ENCODE measurements around the gene SESTD1. TPM values are rescaled to one million over a fixed set of nuclear protein-coding genes. Genes with fewer than 3 reads are reported as not detected.

The SESTD1 gene
- total and polyA plus RNA-seq, 2 experiments from 2014 or later: 12.6 to 21.6 TPM

DNA sequence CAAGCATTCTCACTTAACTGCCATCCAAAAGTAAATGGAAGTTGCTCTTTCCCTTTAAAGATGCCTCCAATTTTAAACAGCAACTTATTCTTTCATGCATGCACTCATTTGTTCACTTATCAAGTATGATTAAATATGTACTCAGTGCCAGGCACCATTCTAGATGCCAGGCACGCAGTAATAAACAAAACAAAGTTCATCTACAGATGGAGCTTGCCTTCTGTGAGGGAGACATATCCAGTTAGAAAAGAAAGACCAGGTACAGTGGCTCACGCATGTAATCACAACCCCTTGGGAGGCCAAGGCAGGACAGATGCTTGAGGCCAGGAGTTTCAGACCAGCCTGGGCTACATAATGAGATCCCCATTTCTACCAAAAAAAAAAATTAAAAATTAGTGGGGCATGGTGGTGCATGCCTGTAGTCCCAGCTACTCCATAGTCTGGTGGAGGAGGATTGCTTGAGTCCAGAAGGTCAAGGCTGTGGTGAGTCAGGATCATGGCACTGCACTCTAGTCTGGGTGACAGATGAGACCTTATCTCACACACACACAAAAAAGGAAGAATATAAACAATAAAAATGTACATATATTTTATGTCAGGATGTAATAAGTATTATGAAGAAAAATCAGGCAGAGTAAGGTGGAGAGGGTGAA, 195.5 kb downstream of the SESTD1 start:
- H2AFZ ChIP-seq: no peak overlapping the region
- TF ChIP-seq, protein P1, sequence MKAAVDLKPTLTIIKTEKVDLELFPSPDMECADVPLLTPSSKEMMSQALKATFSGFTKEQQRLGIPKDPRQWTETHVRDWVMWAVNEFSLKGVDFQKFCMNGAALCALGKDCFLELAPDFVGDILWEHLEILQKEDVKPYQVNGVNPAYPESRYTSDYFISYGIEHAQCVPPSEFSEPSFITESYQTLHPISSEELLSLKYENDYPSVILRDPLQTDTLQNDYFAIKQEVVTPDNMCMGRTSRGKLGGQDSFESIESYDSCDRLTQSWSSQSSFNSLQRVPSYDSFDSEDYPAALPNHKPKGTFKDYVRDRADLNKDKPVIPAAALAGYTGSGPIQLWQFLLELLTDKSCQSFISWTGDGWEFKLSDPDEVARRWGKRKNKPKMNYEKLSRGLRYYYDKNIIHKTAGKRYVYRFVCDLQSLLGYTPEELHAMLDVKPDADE (IDR thresholded peaks at IDR 0.05): no peak
- TF ChIP-seq CREB1 (CRISPR knock-in tag; IDR thresholded peaks at IDR 0.05; ENCODE audit: low read depth) (no peak), ZNF331 (CRISPR knock-in tag; IDR thresholded peaks at IDR 0.05; ENCODE audit: low read depth) (no peak), STAT1 (IDR thresholded peaks at IDR 0.05; ENCODE audit: unreplicated experiment) (no peak), JUNB (IDR thresholded peaks at IDR 0.05; ENCODE audit: unreplicated experiment) (no peak), EZH2phosphoT487 (IDR thresholded peaks at IDR 0.05; ENCODE audit: unreplicated experiment) (no peak), POLR2AphosphoS5 (IDR thresholded peaks at IDR 0.05; ENCODE audit: low read depth) (no peak), ZNF462 (CRISPR knock-in tag; IDR thresholded peaks at IDR 0.05) (no peak), ZNF114 (CRISPR knock-in tag; IDR thresholded peaks at IDR 0.05) (no peak), NANOG (IDR thresholded peaks at IDR 0.05; ENCODE audit: borderline replicate concordance) (no peak), EZH2 (IDR thresholded peaks at IDR 0.05; ENCODE audit: low read depth, unreplicated experiment) (no peak)
- TF ChIP-seq, protein P2, sequence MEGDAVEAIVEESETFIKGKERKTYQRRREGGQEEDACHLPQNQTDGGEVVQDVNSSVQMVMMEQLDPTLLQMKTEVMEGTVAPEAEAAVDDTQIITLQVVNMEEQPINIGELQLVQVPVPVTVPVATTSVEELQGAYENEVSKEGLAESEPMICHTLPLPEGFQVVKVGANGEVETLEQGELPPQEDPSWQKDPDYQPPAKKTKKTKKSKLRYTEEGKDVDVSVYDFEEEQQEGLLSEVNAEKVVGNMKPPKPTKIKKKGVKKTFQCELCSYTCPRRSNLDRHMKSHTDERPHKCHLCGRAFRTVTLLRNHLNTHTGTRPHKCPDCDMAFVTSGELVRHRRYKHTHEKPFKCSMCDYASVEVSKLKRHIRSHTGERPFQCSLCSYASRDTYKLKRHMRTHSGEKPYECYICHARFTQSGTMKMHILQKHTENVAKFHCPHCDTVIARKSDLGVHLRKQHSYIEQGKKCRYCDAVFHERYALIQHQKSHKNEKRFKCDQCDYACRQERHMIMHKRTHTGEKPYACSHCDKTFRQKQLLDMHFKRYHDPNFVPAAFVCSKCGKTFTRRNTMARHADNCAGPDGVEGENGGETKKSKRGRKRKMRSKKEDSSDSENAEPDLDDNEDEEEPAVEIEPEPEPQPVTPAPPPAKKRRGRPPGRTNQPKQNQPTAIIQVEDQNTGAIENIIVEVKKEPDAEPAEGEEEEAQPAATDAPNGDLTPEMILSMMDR (conservative IDR thresholded peaks at IDR 0.05; ENCODE audit: low read depth in 2 of 2): no peak
- TF ChIP-seq, protein P3, sequence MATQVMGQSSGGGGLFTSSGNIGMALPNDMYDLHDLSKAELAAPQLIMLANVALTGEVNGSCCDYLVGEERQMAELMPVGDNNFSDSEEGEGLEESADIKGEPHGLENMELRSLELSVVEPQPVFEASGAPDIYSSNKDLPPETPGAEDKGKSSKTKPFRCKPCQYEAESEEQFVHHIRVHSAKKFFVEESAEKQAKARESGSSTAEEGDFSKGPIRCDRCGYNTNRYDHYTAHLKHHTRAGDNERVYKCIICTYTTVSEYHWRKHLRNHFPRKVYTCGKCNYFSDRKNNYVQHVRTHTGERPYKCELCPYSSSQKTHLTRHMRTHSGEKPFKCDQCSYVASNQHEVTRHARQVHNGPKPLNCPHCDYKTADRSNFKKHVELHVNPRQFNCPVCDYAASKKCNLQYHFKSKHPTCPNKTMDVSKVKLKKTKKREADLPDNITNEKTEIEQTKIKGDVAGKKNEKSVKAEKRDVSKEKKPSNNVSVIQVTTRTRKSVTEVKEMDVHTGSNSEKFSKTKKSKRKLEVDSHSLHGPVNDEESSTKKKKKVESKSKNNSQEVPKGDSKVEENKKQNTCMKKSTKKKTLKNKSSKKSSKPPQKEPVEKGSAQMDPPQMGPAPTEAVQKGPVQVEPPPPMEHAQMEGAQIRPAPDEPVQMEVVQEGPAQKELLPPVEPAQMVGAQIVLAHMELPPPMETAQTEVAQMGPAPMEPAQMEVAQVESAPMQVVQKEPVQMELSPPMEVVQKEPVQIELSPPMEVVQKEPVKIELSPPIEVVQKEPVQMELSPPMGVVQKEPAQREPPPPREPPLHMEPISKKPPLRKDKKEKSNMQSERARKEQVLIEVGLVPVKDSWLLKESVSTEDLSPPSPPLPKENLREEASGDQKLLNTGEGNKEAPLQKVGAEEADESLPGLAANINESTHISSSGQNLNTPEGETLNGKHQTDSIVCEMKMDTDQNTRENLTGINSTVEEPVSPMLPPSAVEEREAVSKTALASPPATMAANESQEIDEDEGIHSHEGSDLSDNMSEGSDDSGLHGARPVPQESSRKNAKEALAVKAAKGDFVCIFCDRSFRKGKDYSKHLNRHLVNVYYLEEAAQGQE (IDR thresholded peaks at IDR 0.05; ENCODE audit: unreplicated experiment): no peak
- peaks cover 28% of the 10 kb centered on the region for H3K9me3 Mint-ChIP-seq

More for the DNA sequence above, 195.5 kb downstream of the SESTD1 start:
- no peak for ATAC-seq
- no peak overlapping the region for H3K4me3 Mint-ChIP-seq
- no peaks in the 10 kb centered on the region for H3K4me1 Mint-ChIP-seq
- no peak overlapping the region for H3K27ac Mint-ChIP-seq
- no peaks in the 10 kb centered on the region for H3K27me3 ChIP-seq (ENCODE audit: insufficient read depth)
- no peaks in the 10 kb centered on the region; the same call in 1 of the 2 replicates for H3K36me3 ChIP-seq (ENCODE audit: insufficient read depth)
- peaks cover 22% of the 10 kb centered on the region for H3K36me3 Mint-ChIP-seq (ENCODE audit: low read depth)
- H3K27ac ChIP-seq (ENCODE audit: low read depth): no peak overlapping the region
- H3K9me2 ChIP-seq (ENCODE audit: insufficient read depth): peaks cover 6% of the 10 kb centered on the region; the same call in 1 of the 2 replicates
- no peak overlapping the region for H3K4me2 ChIP-seq
- no peaks in the 10 kb centered on the region for H3K4me1 ChIP-seq (ENCODE audit: insufficient read depth)
- no peaks in the 10 kb centered on the region for H3K79me2 ChIP-seq (replicated peaks; ENCODE audit: insufficient read depth)
- H3K27me3 Mint-ChIP-seq (ENCODE audit: insufficient read depth, low read depth, poor library complexity): no peaks in the 10 kb centered on the region
- no peak for DNase-seq (ENCODE audit: low spot score)
- no peaks in the 10 kb centered on the region for H4K20me1 ChIP-seq (replicated peaks; ENCODE audit: insufficient read depth)
- no peak overlapping the region for H3K4me3 ChIP-seq
- H3F3A ChIP-seq (replicated peaks; ENCODE audit: low read depth): no peaks in the 10 kb centered on the region
